C4-2B (cell line): ENCODE data around the gene FAM20B.

ENCODE experiments used
- ZFX ChIP-seq: fragments of 450-650 bp; IDR thresholded peaks from 2 replicates; pipeline ENCODE4 v1.6.1; 2017
- TF ChIP-seq, protein P1 (sequence below): fragments of 450-650 bp; conservative IDR thresholded peaks from 2 replicates; pipeline ENCODE4 v1.5.1; 2017; ENCODE audit warnings: mild to moderate bottlenecking

DNA sequence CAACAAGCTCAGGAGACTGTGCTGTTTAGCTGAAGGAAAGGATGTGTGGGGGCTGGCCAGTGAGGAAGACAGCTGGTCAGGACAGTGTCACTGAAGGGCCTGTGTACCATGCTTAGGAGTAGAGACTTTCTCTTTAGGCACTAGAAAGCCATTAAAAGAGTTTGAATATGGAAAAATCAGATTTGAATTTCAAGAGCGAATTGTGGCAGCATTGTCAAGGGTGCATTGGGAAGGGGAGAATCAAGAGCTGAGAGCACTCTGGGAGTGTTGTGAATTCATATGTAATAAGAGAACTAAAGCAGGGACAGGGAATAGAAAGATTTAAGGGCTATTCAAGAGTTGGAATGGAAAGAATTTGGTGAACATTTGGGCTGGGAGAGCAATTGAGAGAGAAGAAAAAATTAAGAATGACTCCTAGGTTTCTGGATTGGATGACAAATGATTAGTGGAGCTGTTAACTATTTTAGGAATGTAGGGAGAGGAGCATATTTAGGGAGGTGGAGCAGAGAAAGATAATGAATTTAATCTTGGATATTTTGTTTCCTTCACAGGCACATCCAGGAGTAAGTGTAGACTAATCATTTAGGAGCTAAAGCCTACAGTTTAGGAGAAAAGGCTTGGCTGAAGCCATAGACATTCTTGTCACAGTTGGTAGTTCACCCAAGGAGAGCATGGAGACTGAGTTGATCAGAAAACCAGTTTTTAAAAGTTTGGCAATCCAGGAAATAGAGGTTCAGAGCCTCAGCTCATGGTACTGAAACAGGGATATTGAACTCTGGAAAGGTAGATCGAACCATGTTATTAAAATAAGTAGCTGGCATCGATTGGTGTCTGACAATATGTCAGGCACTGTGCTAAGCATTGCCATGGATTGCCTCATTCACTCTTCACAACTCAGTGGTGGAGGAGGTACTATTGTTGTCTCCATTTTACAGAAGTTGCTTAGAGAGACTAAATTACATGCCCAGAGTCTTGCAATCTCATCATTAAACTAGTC is 33.1 kb downstream of the FAM20B start:
- TF ChIP-seq, protein P1, sequence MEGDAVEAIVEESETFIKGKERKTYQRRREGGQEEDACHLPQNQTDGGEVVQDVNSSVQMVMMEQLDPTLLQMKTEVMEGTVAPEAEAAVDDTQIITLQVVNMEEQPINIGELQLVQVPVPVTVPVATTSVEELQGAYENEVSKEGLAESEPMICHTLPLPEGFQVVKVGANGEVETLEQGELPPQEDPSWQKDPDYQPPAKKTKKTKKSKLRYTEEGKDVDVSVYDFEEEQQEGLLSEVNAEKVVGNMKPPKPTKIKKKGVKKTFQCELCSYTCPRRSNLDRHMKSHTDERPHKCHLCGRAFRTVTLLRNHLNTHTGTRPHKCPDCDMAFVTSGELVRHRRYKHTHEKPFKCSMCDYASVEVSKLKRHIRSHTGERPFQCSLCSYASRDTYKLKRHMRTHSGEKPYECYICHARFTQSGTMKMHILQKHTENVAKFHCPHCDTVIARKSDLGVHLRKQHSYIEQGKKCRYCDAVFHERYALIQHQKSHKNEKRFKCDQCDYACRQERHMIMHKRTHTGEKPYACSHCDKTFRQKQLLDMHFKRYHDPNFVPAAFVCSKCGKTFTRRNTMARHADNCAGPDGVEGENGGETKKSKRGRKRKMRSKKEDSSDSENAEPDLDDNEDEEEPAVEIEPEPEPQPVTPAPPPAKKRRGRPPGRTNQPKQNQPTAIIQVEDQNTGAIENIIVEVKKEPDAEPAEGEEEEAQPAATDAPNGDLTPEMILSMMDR = no peak
- no peak for TF ChIP-seq ZFX
